GM21390 (cell line): Measurements from ENCODE around the gene VEGFB.

Experiments
- ATAC-seq: cut with Tn5 transposase; IDR thresholded peaks from one replicate; pipeline ENCODE4 v1.9.1; 2021; ENCODE audit not compliant: unreplicated experiment

The VEGFB gene

GRCh38 chr11:64258946-64259532, 24.7 kb downstream of the VEGFB start:
- ATAC-seq, result no peak

- no peak for ATAC-seq
Observed at GRCh38 chr11:64259533-64260067, 25.2 kb downstream of the VEGFB start.

- ATAC-seq, result no peak
Observed at GRCh38 chr11:64260147-64260708, 25.8 kb downstream of the VEGFB start.

- no peak for ATAC-seq
Observed at GRCh38 chr11:64261556-64262080, 27.2 kb downstream of the VEGFB start.

- ATAC-seq, result no peak
Observed at GRCh38 chr11:64262271-64263002, 28.1 kb downstream of the VEGFB start.

- ATAC-seq, result no peak
Observed at GRCh38 chr11:64263021-64263946, 28.9 kb downstream of the VEGFB start.

- no peak for ATAC-seq
Observed at GRCh38 chr11:64263947-64264317, 29.5 kb downstream of the VEGFB start.

- no peak for ATAC-seq
Observed at GRCh38 chr11:64264371-64264852, 30.0 kb downstream of the VEGFB start.

GRCh38 chr11:64265176-64266160, 31.1 kb downstream of the VEGFB start:
- no peak for ATAC-seq

- ATAC-seq, result no peak
Observed at GRCh38 chr11:64266339-64266738, 32.0 kb downstream of the VEGFB start.

GRCh38 chr11:64267207-64267945, 33.0 kb downstream of the VEGFB start:
- no peak for ATAC-seq

GRCh38 chr11:64268025-64268892, 33.9 kb downstream of the VEGFB start:
- ATAC-seq, result no peak

- peak; percentile 11 for ATAC-seq
Observed at GRCh38 chr11:64268893-64269539, 34.6 kb downstream of the VEGFB start.

GRCh38 chr11:64269540-64270220, 35.3 kb downstream of the VEGFB start:
- ATAC-seq, result peak; percentile 63

GRCh38 chr11:64275031-64275800, 40.8 kb downstream of the VEGFB start:
- no peak for ATAC-seq

- no peak for ATAC-seq
Observed at GRCh38 chr11:64275841-64276240, 41.5 kb downstream of the VEGFB start.
